ENCODE measurements around the gene SPATA45. TPM values are rescaled to one million over a fixed set of nuclear protein-coding genes. Genes with fewer than 3 reads are reported as not detected.

SPATA45 gene
- total and polyA plus RNA-seq, 2 of the 4 experiments (the other 2 are of a cell fraction): not detected

DNA sequence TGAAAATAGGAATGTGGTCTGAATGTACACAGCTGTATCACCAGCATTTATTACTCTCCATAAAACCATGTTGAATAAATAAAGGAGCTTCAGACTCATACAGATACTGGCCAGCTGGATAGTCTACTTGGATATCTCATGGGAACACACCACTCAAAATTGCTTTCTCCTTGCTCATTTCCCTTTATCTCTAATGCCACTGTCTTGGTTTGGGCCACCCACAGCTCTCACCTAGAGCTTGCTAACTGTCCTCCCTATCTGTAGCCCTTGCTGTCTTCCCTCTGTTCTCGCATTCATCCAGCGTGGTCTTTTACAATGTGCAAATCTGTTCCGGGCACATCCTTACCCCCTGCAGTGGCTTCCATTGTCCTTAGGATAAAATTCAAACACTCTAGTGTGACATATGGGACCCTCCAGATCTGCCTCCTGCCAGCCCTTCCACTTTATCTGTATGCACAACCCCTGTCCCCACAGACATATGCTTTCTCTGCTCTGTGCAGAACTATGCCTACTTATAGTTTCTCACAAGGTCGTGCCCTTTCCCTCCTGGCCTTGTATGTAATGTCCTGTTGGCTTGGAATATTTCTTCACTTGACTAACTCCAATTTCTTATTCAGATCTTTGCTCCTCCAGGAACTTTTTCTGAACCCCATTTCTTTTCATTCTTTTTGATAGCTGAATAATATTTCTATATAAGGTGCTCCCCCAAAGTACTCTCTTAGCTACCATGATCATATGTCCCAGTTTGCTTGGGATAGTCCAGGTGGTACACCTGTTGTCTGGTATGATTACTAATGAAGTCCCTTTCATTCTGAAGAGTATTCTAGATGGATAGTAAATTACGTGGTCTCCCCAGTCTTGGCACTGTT, 13.5 kb upstream of the SPATA45 start:
- Histone ChIP-seq H4K8ac (ENCODE audit: low read depth in 2 of 2, low read length in 2 of 2) (no peak overlapping the region), H4K91ac (ENCODE audit: insufficient read depth, low read depth, low read length) (no peak overlapping the region), H3K4me3 (ENCODE audit: insufficient read depth, low read depth, low read length) (no peak overlapping the region), H3K23ac (ENCODE audit: low read depth, low read length) (peak overlapping the region; percentile 45; the same call in 1 of the 2 replicates), H3K9me3 (ENCODE audit: control insufficient read depth, insufficient read depth, low read length) (no peaks in the 10 kb centered on the region), H4K5ac (ENCODE audit: low read depth, low read length) (no peak overlapping the region), H3K4ac (ENCODE audit: low read depth, low read length) (no peak overlapping the region), H4K20me1 (ENCODE audit: insufficient read depth, low read length) (no peaks in the 10 kb centered on the region), H2BK20ac (ENCODE audit: low read depth, low read length) (no peak overlapping the region), H2AK5ac (ENCODE audit: low read depth, low read length) (no peak overlapping the region), H3K4me1 (ENCODE audit: control insufficient read depth, insufficient read depth, low read length) (peaks cover 9% of the 10 kb centered on the region), H2AK9ac (replicated peaks; ENCODE audit: low read depth, low read length, poor library complexity) (no peak overlapping the region), H3K14ac (replicated peaks; ENCODE audit: low read depth, low read length) (no peak overlapping the region), H3K18ac (ENCODE audit: low read depth, low read length) (no peak overlapping the region), H3K36me3 (ENCODE audit: control insufficient read depth, insufficient read depth, low read length) (peaks cover 2% of the 10 kb centered on the region), H3K27ac (ENCODE audit: insufficient read depth, low read length) (no peak overlapping the region), H3K27me3 (ENCODE audit: control insufficient read depth, insufficient read depth, low read length) (no peaks in the 10 kb centered on the region), H2BK15ac (ENCODE audit: low read depth, low read length) (no peak overlapping the region), H2BK5ac (ENCODE audit: low read depth, low read length, poor library complexity, severe bottlenecking) (no peak overlapping the region), H3K56ac (ENCODE audit: extremely low read depth, insufficient read depth, low read length) (no peak overlapping the region), H2AFZ (replicated peaks; ENCODE audit: low read length, poor library complexity) (no peak overlapping the region), H3K4me2 (ENCODE audit: low read depth, low read length) (peak overlapping the region; percentile 83), H2BK120ac (ENCODE audit: low read depth, low read length) (no peak overlapping the region), H3K9ac (ENCODE audit: low read depth, low read length) (no peak overlapping the region), H3K79me1 (ENCODE audit: low read depth in 1 of 2, low read length in 2 of 2) (peaks cover 5 to 40% of the 10 kb centered on the region in 2 experiments; a peak in 3 of 4 replicates), H3K9me1 (ENCODE audit: insufficient read depth, low read length) (peaks cover 9% of the 10 kb centered on the region)
- ChIA-PET CTCF (interaction anchor here (0.6 kb wide), 1 partner anchor 240 kb away, joined by 4 read pairs; no protein-coding TSS in a partner anchor), POLR2A (ENCODE audit: unreplicated experiment) (no interaction called here)
- in situ Hi-C loops (cut with MboI; ENCODE audit: low sequenced_read_pairs) (no loop called here), intact Hi-C loops (cut with micrococcal nuclease) (no loop called here), dilution Hi-C loops (cut with HindIII; ENCODE audit: low sequenced_read_pairs, unreplicated experiment) (no loop called here)
- TF ChIP-seq BHLHE40 (IDR thresholded peaks at IDR 0.05; ENCODE audit: low read depth, low read length) (no peak), MXI1 (IDR thresholded peaks at IDR 0.05; ENCODE audit: borderline replicate concordance, low read depth, low read length) (no peak), CHD1 (IDR thresholded peaks at IDR 0.05; ENCODE audit: low read depth, low read length) (no peak), RCOR1 (IDR thresholded peaks at IDR 0.05; ENCODE audit: insufficient replicate concordance, low read length) (no peak), SMC3 (IDR thresholded peaks at IDR 0.05; ENCODE audit: low read depth, low read length) (no peak), NFE2L2 (IDR thresholded peaks at IDR 0.05; ENCODE audit: low read depth, low read length) (no peak), MAFK (IDR thresholded peaks at IDR 0.05; ENCODE audit: low read depth, low read length) (no peak), RFX5 (IDR thresholded peaks at IDR 0.05; ENCODE audit: low read depth, low read length) (no peak), RAD21 (IDR thresholded peaks at IDR 0.05; ENCODE audit: low read length) (no peak)
- no TSS peak for BruUV-seq (replicated peaks)
- WGBS, 2 experiments (ENCODE audit: extremely low coverage in 2 of 2, insufficient read length in 1 of 2): 68% methylated on average over 3 of the region's 5 CpGs; no CpG with 5 or more reads in 1 of the 2 experiments
- DNase-seq: peak; percentile 52
- ATAC-seq (ENCODE audit: low read depth): no peak

Measured in IMR-90 (cell line).